Cardiac muscle cell (in vitro differentiated cells and primary cell): ENCODE results near the gene KLHL9. TPM values are rescaled to one million over a fixed set of nuclear protein-coding genes. Genes with fewer than 3 reads are reported as not detected.

Experiments used
- DNase-seq, 2 donors: peaks; one replicate each; pipeline versions ENCODE4 v3.0.0 to v3.0.0-alpha.2; 2010 to 2017; ENCODE audit warnings: low read depth in 1 of 2, low spot score in 1 of 2
- H3K27ac ChIP-seq: fragments of 200-600 bp; sonication (generic); 2 replicates; pipeline ENCODE4 v1.5.1; 2016
- H3K27me3 ChIP-seq: fragments of 200-600 bp; sonication (generic); 2 replicates; pipeline ENCODE4 v1.6.0; 2016; ENCODE audit warnings: control low read depth
- H3K36me3 ChIP-seq: fragments of 200-600 bp; sonication (generic); 2 replicates; pipeline ENCODE4 v1.5.1; 2016; ENCODE audit warnings: control low read depth
- H3K4me1 ChIP-seq: fragments of 200-600 bp; sonication (generic); 2 replicates; pipeline ENCODE4 v1.8.1; 2017; ENCODE audit warnings: low read depth, mild to moderate bottlenecking, mixed run types
- H3K4me3 ChIP-seq: fragments of 200-600 bp; sonication (generic); 2 replicates; pipeline ENCODE4 v1.5.1; 2016; ENCODE audit warnings: mild to moderate bottlenecking
- H3K9me3 ChIP-seq: fragments of 200-600 bp; sonication (generic); 2 replicates; pipeline ENCODE4 v1.5.1; 2017; ENCODE audit warnings: low read depth, mild to moderate bottlenecking, control low read depth
- polyA plus RNA-seq: library from polyadenylated mRNA; unstranded; fragments of >200 nt; fragmentation: Nextera tagmentation; extraction: Ambion mirVana; gene quantifications from 2 replicates; pipeline ENCODE4 v1.2.1, GENCODE V29; 2016
- total RNA-seq: library from RNA; depleted of rRNA; stranded (reverse); fragments of >200 nt; gene quantifications from 2 replicates; pipeline ENCODE4 v1.2.3, GENCODE V29; 2016
- TF ChIP-seq, protein P1 (sequence below): IDR thresholded peaks from 2 replicates; pipeline ENCODE4 v1.5.1; 2012; ENCODE audit warnings: low read depth, mild to moderate bottlenecking, low read length

KLHL9 gene
- total and polyA plus RNA-seq, 2 experiments from 2014 or later = 15.8 to 23.1 TPM

DNA sequence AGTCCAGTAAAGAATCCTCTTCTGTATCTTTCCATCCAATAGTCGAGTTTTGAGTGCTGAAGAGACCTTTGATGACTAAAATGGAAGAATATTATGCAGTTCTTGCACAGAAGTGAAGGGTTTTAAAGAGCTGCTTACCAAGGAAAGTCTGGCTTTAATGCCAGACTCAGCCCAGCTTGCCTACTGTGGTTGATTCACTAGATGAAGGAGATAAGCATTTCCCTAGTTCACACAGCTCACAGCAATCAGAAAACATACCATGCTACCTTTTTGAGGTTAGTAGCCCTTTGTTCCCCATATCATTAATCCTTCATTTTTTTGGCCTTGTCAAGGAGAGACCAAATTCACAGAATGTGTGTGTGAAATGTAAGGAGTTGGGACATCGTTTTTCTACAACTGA is 45.4 kb downstream of the KLHL9 start:
- no peak for DNase-seq
- Histone ChIP-seq H3K4me1 (no peaks in the 10 kb centered on the region), H3K27ac (no peak overlapping the region), H3K4me3 (no peak overlapping the region), H3K27me3 (peaks cover 21% of the 10 kb centered on the region), H3K9me3 (no peaks in the 10 kb centered on the region), H3K36me3 (no peaks in the 10 kb centered on the region)
- TF ChIP-seq, protein P1, sequence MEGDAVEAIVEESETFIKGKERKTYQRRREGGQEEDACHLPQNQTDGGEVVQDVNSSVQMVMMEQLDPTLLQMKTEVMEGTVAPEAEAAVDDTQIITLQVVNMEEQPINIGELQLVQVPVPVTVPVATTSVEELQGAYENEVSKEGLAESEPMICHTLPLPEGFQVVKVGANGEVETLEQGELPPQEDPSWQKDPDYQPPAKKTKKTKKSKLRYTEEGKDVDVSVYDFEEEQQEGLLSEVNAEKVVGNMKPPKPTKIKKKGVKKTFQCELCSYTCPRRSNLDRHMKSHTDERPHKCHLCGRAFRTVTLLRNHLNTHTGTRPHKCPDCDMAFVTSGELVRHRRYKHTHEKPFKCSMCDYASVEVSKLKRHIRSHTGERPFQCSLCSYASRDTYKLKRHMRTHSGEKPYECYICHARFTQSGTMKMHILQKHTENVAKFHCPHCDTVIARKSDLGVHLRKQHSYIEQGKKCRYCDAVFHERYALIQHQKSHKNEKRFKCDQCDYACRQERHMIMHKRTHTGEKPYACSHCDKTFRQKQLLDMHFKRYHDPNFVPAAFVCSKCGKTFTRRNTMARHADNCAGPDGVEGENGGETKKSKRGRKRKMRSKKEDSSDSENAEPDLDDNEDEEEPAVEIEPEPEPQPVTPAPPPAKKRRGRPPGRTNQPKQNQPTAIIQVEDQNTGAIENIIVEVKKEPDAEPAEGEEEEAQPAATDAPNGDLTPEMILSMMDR = no peak

GRCh38 chr9:21287280-21287679 is 47.9 kb downstream of the KLHL9 start:
- no peak overlapping the region for H3K4me3 ChIP-seq
- H3K27ac ChIP-seq = no peak overlapping the region
- peaks cover 8% of the 10 kb centered on the region for H3K27me3 ChIP-seq
- no peaks in the 10 kb centered on the region for H3K36me3 ChIP-seq
- no peaks in the 10 kb centered on the region for H3K4me1 ChIP-seq
- TF ChIP-seq, protein P1 = no peak
- H3K9me3 ChIP-seq = no peaks in the 10 kb centered on the region
- DNase-seq = no peak

- no peak for DNase-seq
- no peak overlapping the region for H3K27ac ChIP-seq
- H3K27me3 ChIP-seq = peaks cover 1% of the 10 kb centered on the region
- no peaks in the 10 kb centered on the region for H3K4me1 ChIP-seq
- H3K9me3 ChIP-seq = no peaks in the 10 kb centered on the region
- H3K36me3 ChIP-seq = no peaks in the 10 kb centered on the region
- H3K4me3 ChIP-seq = no peak overlapping the region
- TF ChIP-seq, protein P1 = no peak
Measured at GRCh38 chr9:21286659-21287058, 48.5 kb downstream of the KLHL9 start.

DNA sequence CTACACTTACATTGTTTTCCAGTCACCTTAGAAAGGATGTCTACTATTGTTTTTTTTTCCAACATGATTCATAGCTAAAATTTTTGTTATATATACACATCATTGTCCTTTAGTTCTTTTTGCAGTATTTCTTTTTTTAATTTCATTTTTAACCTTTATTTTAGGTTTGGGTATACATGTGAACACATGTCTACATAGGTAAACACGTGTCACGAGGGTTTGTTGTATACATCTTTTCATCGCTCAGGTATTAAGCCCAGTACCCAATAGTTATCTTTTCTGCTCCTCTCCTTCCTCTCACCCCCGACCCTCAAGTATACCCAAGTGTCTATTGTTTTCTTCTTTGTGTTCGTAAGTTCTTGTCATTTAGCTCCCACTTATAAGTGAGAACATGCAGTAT is 49.1 kb downstream of the KLHL9 start:
- no peak for DNase-seq
- Histone ChIP-seq H3K27me3 (peaks cover 5% of the 10 kb centered on the region), H3K4me3 (no peak overlapping the region), H3K9me3 (no peaks in the 10 kb centered on the region), H3K4me1 (no peaks in the 10 kb centered on the region), H3K27ac (no peak overlapping the region), H3K36me3 (no peaks in the 10 kb centered on the region)
- TF ChIP-seq, protein P1 = no peak

- H3K27me3 ChIP-seq = peaks cover 13% of the 10 kb centered on the region
- no peaks in the 10 kb centered on the region for H3K4me1 ChIP-seq
- TF ChIP-seq, protein P1 = no peak
- no peaks in the 10 kb centered on the region for H3K36me3 ChIP-seq
- DNase-seq = no peak
- H3K4me3 ChIP-seq = no peak overlapping the region
- H3K27ac ChIP-seq = no peak overlapping the region
- no peaks in the 10 kb centered on the region for H3K9me3 ChIP-seq
Measured at GRCh38 chr9:21281275-21281674, 53.9 kb downstream of the KLHL9 start.

Other genes starting within 250 kb of the KLHL9 start
- gene IFNW1, start 193.6 kb downstream of the KLHL9 start, total RNA-seq = not detected in 2 replicates
- not detected in 2 replicates for gene IFNW1, start 193.6 kb downstream of the KLHL9 start, polyA plus RNA-seq
- gene IFNA21, start 168.7 kb downstream of the KLHL9 start, total RNA-seq = not detected in 2 replicates
- gene IFNA21, start 168.7 kb downstream of the KLHL9 start, polyA plus RNA-seq = not detected in 2 replicates
- not detected in 2 replicates for gene IFNA4, start 147.8 kb downstream of the KLHL9 start, total RNA-seq
- not detected in 2 replicates for gene IFNA4, start 147.8 kb downstream of the KLHL9 start, polyA plus RNA-seq
- not detected in 2 replicates for gene IFNA7, start 133.2 kb downstream of the KLHL9 start, total RNA-seq
- not detected in 2 replicates for gene IFNA7, start 133.2 kb downstream of the KLHL9 start, polyA plus RNA-seq
- not detected in 2 replicates for gene IFNA10, start 128.3 kb downstream of the KLHL9 start, total RNA-seq
- gene IFNA10, start 128.3 kb downstream of the KLHL9 start, polyA plus RNA-seq = not detected in 2 replicates
- gene IFNA16, start 118.1 kb downstream of the KLHL9 start, total RNA-seq = not detected in 2 replicates
- not detected in 2 replicates for gene IFNA16, start 118.1 kb downstream of the KLHL9 start, polyA plus RNA-seq
- not detected in 2 replicates for gene IFNA17, start 107.2 kb downstream of the KLHL9 start, total RNA-seq
- gene IFNA17, start 107.2 kb downstream of the KLHL9 start, polyA plus RNA-seq = not detected in 2 replicates
- gene IFNA14, start 95.4 kb downstream of the KLHL9 start, total RNA-seq = not detected in 2 replicates
- gene IFNA14, start 95.4 kb downstream of the KLHL9 start, polyA plus RNA-seq = not detected in 2 replicates
- not detected in 2 replicates for gene IFNA5, start 30.1 kb downstream of the KLHL9 start, total RNA-seq
- not detected in 2 replicates for gene IFNA5, start 30.1 kb downstream of the KLHL9 start, polyA plus RNA-seq
- not detected in 2 replicates for gene IFNA6, start 15.5 kb upstream of the KLHL9 start, total RNA-seq
- gene IFNA6, start 15.5 kb upstream of the KLHL9 start, polyA plus RNA-seq = not detected in 2 replicates
- gene IFNA13, start 32.7 kb upstream of the KLHL9 start, total RNA-seq = not detected in 2 replicates
- gene IFNA13, start 32.7 kb upstream of the KLHL9 start, polyA plus RNA-seq = not detected in 2 replicates
- gene IFNA2, start 50.0 kb upstream of the KLHL9 start, total RNA-seq = not detected in 2 replicates
- gene IFNA2, start 50.0 kb upstream of the KLHL9 start, polyA plus RNA-seq = not detected in 2 replicates
- not detected in 2 replicates for gene IFNA8, start 73.7 kb upstream of the KLHL9 start, total RNA-seq
- gene IFNA8, start 73.7 kb upstream of the KLHL9 start, polyA plus RNA-seq = not detected in 2 replicates
- gene IFNA1, start 105.0 kb upstream of the KLHL9 start, total RNA-seq = not detected in 2 replicates
- not detected in 2 replicates for gene IFNA1, start 105.0 kb upstream of the KLHL9 start, polyA plus RNA-seq
- gene IFNE, start 146.9 kb upstream of the KLHL9 start, total RNA-seq = not detected in 2 replicates
- not detected in 2 replicates for gene IFNE, start 146.9 kb upstream of the KLHL9 start, polyA plus RNA-seq